Effector CD4-positive, alpha-beta T cell (primary cell): ENCODE results near the gene MSI2.

Experiments used
- DNase-seq: peaks from one replicate; pipeline ENCODE4 v3.0.0-alpha.2; 2020

The MSI2 gene

DNA sequence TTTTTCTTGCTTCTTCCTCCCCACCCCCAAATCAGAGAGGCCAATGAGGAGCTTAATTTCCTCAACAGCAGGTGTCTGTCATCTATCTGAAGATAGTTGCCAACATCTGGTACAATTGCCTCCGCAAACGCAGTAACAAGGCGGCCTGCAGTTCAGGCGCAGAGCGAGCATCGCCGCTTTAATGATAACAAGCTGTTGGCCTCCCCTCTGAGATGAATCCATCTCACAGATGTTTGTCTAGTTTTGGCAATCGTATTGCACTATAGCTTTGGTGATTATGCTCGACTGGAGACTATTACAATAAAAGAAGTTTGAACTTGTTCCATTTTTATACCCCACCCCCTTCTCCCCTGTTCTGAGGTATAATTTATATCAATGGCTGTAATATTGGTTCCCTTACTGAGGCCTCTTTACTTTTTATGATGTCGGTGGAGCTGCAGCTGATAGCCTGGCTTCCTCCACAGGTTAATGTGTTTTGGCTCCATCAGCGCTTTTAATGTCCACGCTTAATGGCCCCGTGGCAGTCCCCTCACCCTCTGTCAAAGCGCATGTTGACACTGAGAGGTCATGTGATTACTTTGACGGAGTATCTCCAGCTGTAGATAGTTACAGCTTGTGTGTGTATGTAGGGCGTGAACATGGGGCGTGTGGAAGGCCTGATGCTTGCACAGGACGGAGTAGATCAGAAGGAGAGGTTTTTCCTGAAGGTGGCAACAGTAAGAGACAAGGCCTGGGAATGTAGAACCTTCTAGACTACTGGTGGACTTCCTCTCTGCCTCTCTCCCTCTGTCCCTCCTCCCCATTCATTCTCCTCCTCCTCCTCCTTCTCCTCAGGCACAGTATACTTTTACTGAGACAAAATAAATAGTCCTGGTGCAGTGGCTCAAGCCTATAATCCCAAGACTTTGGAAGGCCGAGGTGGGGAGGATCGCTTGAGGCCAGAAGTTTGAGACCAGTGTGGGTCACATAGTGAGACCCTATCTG lies 164.7 kb downstream of the MSI2 start:
- DNase-seq, result no peak

DNA sequence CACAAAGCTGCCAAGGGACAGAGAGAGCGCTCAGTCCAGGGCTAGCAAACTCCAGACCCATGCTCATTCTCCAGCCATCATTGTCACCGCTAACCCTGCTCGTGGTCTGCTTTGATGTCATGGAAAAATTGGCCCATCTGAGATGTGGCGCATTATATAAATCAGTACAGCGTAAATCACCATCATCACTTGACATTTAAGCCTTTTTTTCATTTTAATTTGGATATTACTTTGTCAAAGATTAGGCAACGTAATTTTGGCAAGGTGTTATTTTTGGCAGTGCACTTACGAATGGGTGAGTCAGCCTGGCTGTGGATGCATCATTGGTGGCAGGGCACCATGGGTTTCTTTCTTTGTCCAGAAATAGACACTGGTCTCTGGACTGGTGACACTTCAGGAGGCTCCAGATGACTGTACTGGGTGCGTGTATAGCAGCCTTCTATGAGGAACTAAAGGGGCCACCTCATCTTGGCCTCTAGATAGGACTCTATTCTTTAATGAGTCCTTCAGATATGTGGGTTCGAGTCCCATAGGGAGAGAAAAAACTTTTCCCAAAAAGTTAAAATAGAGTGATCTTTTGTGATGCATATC lies 166.3 kb downstream of the MSI2 start:
- no peak for DNase-seq

DNA sequence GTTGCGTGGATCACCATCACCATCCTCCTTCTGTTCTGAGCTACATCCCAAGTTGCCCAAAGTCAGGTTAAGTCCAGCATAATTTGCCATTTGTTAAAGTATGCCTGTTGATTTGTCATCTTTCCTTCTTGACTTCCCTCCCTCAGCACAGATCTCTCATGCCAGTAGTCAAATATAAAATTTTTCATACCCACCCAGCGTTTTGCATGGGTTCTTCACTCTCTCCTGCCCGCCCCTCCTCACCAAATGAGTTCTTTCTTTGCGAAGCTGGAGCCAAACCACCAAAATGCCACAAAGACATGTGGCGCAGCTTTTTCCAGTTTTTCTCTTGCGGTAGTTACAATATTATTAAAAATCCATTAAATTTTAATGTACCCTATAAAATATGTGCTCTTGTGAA lies 167.2 kb downstream of the MSI2 start:
- no peak for DNase-seq

DNA sequence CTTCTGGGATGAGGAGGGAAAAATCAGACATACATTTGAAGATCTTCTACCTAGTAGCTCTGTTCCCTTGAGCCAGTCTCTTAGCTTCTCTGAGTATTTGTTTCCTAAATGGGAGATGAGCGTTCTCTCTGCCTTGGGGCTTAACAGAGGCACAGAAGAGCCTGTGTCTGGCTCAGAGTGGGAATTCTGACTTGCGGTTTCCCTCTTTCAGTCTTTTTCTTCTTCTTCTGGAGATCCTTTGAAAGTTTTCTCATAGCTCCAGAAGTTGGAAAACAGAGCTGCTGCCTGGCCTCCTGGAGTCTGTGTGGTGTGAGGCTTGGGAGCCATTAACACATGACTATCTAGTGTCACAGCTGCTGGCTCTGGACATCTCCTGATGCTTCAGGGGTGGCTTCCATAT lies 167.9 kb downstream of the MSI2 start:
- no peak for DNase-seq

DNA sequence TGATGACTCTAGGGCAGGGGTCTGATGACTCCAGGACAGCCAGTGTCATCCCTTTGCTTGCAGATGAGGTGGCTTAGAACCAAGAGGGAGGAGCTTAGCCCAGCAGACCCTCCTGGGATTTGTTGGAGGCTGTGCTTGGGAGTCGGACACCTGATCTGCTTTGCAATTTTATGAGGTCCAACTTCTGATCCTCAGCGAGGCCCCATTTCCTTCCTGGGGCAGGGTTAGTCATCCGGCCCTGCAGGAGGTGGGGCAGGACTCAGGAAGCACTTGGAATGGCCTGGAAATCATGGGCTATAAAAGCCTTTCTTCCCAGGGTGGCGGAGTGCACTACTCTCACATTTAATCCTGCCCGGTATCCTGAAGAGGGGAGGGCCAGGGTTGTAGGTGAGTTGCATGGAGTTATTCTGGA lies 168.5 kb downstream of the MSI2 start:
- no peak for DNase-seq

DNA sequence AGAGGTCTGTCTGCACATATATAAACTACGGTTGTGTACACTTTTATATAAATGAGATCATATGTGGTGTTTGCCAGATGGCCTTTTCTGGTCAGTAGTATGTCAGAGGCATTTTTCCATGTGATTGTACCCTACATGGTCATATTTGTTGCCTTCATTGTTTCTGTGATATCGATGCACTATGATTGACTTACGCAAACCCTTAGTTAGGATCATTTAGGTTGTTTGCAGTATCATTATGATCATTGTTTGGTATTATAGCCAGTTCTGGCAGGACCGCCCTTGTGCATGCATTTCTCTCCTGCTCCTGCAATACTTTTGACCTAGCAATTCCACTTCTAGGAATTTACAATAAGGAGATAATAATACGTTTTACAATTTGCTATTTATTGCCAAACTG lies 169.1 kb downstream of the MSI2 start:
- no peak for DNase-seq

DNA sequence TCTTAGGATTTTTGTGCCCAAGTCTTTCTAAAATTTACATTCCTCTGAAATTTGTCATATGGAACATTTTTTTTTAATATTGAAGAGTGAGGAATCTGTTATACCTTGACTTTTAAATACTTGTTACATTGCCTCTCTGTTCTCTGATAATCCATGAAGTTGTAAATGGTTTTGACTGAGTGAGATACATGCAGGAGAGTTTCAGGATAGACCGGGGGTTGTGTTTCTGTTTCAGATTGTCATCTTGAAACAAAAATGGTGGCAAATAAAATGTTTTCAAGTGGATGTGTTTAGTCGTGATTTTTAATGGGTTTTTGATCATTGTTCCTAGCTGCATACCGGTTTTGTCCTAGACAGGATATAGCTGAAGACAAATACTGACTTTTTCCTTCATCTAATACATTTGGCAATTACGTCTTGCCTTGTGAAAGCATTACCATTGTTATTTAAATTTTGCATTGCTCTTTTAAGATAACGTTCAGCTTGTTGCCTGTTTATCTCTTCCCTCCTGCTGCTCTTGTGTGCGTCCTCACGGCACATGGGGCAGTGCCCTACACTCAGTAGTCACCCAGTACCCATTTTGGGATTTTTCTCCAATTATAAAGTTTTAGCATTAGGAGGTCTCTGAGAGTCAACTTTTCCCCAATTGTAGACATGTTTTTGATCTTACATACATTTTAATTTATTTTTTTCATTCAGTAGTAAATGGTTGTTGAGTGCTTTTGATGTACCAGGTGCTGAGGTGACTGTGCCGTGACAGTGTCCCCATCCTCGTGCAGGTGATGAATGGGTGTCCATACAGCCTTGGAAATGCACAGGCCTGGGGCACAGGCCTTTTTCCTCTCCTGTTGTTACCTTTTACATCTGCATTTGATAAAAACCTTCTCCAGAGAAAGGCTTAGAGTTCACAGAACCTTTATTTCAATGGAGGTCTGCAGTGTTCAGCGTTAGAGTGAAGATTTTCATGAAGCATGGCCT lies 169.9 kb downstream of the MSI2 start:
- DNase-seq, result no peak

DNA sequence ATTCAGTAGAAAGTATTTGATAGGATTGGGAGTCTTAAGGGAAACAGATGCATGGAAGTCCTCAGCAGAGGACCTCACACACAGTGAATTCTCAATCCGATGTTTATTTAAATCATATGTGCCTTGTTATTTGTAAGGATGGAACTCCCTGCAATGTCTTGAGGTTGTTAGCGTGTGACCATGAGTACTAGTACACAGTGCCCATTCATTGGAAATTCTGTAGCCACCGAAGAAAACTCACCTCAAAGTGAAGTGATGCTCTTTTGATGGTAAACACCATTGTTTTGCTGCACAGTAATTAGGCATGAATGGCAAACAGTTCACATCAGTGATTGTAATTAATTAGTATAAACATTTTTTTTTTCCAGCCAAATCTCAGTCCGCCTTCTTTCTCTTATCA lies 173.6 kb downstream of the MSI2 start:
- DNase-seq, result no peak

DNA sequence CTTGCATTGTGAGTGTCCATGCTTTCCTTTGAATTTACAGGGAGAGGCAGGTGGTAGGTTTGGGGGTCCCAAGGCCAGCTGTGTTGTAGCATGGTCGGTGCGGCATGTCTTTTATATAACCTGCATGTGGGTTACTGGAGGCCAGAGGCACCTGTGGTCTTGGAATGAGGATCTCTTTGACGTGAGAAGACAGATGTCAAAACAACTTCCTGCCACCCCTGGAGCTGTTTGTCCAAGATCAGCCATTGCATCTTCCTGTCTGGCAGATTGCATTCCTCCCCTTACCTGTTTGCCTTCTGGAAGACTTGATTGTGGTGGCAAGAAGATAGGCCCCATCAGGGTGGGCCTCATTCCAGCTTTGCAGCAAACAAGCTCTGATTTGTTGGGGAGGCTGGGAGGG lies 175.1 kb downstream of the MSI2 start:
- no peak for DNase-seq

DNA sequence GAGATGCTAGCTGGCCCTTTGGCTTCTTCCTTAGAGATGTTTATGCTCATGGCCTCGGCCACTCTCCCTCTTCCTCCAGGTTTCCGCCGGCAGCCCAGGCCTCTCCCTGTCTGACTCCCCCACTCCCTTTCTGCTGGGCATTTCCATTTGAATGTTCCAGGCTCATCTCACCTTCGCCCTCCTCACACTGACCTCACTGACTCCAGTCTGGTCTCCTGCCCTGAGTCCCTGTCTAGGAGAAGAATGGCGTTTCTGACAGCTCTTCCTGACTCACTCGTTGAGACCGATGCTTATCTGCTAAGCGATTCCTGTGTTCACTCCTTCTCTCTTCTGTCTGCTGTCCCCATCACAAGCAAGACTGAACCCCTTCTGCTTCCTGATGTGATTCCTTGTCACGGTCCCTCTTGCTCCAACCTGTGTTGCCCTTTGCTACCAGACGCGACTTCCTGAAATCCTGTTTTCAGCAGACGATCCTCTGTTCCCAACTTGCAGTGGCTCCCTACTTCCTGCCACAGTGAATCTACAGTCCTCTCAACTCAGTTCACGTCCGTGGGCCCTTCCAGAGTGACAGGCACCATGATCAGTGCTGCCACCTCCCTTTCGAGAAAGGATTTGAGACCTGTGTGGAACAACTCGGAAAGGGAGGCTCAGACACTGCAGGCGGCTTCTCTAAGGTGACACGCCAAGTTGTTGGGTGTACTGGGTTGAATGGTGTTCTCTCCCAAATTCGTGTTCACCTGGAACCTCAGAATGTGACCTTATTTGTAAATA lies 176.4 kb downstream of the MSI2 start:
- DNase-seq, result no peak

DNA sequence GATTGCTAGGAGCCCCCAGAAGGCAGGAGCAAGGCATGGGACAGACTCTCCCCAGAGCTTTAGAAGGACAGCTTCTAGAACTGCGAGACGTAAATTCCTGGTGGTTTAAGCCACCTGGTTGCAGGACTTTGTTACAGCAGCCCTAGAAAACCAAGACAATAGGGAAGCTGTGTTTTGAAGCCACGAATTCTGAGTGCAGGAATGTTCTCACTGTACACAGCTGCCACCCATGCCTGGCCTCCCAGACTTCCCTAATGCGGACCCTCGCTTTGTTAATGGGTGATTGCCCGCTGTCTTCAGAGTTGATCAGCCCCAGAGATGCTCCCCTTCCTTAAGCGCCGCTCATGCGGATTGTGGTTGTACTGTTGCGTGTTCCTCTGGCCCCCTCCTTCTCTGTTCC lies 177.1 kb downstream of the MSI2 start:
- no peak for DNase-seq

DNA sequence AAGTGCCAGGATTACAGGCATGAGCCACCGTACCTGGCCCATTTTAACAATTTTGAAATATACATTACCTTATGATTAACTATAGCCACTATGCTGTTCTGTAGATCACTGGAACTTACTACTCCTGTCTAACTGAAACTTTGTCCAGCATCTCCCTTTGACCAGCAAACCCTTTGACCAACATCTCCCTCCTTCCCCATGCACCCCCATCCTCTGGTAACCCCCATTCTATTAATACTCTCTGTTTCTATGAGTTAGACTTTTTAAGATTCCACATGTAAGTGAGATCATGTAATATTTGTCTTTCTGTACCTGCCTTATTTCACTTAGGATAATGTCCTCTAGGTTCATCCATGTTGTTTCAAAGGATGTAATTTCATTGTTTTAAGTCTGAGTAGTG lies 178.0 kb downstream of the MSI2 start:
- no peak for DNase-seq

DNA sequence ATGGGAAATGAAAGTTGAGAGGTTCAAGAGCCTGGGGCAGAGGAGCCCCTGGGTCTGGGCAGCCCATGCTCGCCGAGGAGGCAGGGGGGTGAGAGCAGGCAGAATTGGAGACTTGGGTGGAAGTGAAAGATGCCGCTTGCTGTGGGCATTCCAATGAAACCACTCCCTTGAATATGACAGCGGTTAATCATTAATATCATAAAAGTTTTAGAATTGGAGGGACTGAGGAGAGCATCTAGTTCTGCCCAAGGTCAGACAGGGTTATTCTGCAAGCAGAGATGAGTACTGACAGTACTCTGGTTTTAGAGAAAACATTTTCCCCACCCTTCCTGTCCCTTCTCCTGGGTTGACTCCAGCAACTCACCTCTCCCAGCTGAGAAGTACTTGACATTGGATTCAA lies 180.2 kb downstream of the MSI2 start:
- DNase-seq, result no peak

DNA sequence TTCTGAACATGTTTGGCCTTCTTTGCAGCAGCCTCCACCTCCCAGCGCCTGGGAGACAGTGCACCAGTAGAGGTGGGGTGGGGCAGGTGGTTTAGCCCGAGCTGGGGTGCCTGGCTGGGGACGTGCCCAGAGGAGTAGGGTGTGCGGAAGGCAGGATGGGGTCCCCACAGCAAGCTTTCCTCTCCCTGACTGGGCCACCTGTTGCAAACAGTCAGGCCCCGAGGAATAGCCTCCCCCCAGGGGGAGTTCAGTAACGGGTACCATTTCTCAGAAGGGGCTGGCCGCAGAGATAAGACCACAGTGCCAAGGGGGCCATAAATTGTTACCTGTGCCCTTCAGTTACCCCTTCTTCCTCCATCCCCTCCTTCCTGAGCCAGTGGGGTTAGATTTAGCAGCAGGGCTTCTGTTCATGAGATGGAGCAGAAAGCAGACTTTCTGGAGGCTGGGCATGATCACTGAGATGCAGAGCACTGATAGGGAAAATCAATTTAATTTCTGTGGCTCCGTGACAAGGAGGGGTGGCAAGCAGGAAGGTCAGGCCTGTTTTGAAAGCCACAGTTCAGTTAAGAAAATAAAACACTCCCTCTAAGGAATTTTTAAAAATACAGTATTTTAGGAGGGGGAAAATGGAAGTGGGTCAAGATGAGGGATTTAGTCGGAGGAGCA lies 181.9 kb downstream of the MSI2 start:
- DNase-seq, result no peak

DNA sequence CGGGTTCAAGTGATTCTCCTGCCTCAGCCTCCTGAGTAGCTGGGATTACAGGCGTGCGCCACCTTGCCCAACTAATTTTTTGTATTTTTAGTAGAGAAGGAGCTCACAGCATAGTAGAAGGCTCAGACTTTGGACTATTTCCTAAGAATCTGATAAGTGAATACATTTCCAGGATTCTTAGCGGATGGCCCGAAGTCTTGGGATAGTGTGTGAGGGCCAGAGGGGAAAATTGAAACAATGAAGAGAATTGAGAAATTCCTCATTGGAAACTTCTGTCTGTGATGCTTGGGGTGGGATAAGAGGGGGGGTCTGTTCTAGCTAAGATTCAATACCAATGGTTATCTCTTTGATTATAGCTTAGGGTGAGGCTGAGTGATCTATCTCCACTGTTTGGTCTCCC lies 183.3 kb downstream of the MSI2 start:
- DNase-seq, result no peak

DNA sequence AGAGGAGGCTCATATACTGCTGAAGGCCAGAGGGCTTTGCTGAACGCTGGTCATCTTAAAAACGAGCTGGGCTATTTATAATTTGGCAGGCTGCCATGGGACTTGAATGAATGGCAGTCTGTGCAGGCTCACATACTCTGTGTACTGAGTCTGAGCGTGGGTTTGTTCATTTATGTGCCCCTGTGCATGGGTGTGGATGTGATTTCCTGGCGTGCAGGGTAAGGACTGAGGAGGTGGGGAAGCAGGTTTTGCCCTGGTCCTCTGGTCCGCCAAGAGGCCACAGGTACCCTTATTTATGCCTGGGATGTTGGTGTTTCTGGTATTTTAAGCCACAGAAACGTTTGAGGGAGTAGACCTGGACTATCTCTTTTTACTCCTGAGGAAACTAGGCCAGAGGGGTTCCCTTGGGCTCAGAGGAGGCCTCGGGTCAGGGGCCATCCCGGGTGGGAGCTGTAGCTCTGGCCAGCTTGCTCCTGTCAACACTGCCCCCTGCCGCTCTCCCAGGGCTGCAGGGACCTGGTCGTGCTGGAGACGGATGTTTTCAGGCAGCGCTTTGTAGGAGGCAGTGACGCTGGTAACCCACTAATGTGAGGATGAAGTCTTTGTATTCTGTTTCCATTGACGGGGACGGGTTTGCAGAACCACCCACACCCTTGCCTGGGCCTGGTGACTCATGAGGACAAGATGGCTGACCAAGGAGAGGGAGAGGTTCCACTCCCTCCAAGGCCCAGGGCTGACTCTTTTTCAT lies 184.4 kb downstream of the MSI2 start:
- DNase-seq, result peak; percentile 57

DNA sequence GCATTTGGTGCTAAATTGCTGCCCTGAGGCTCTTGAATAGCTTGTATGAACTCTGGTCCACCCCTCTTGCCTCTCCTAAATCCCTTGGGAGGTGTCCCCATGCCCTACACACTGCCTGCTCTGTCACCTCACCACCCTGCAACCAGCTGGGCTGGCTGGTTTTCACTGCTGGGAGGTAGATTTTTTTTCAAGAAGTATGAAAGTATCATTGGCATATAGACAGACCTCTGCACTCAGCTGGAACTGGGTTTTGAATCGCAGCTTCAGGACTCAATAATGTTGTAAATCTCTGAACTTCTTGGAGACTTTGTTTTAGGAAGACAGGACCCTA lies 184.9 kb downstream of the MSI2 start:
- DNase-seq, result no peak

DNA sequence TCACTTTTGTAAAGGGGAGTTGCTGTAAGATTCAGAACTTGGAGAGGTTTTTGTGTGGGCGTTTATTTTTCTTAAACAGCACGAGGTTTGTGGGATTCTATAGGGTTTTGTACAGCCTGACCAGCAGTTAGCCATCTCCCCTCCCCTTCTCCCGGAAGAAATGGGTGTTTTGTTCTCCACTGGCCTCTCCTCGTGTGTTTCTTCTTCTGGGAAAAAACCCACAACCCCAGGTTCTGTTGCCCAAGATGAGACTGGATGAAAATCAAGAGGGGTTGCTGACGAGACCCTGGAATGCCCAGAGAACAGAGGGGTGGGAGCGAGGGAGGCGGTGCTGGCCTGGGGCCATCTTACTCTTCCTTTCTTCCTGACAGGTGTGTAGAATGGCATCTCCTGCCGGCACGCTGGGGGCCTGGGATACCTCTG lies 186.1 kb downstream of the MSI2 start:
- DNase-seq, result no peak

DNA sequence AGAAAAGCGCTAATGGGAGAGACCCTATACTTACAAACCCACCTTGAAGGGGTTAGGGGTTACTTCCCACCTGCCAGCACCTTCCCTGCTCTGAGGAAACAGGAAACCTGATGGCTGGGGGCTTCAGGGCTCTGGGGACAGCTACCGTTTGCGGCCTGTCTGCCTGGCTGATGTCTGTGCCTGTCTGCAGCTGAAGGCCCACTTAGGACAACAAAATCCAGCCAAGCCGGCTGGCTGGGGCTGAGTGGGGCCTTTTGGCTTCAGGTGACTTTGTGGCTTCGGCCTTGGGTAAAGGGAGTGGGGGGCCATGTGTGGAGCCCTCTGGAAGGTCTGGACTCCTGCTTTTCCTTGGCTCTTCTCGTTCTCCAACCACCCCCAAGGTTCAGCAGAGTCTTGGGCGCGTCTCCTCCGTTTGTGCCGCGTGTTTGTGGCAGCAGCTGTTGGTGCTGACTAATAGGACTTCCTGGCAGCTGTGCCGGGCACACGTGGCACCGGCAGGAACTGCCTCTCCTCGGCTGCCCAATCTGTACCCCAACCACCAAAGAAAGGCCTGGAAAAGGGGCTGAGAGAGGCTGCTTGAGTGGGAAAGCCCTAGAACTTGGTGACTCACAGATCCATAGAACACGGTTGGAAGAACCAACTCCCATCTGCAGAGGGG lies 186.7 kb downstream of the MSI2 start:
- peak; percentile 20 for DNase-seq

DNA sequence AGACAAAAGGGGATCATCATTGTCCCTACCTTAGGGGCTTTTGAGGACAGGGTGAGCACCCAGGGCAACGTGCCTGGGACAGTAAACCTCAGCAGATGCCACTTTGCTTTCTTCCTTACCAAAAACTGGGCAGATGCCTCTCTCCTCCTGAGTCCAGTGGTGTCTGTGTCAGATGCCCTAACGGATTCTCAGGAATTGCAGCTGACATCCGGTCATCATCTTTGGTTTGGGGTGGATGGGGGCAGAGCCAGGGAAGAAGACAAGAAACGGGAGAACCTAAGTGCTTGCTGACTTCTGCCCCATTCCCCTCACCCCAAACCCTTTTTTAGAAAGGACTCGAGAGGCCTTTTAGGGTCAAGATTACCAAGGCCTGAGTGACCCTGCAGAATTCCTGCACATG lies 187.5 kb downstream of the MSI2 start:
- DNase-seq, result no peak
